A204.1 (cell line): ENCODE results near the gene ADIPOR2.
"Not testable (repeated sequence)": the region's sequence is repeated elsewhere in the genome, so short reads cannot be mapped to it uniquely, and the experiment has no call there.

ENCODE experiments used
- FAIRE-seq: peaks from 2 replicates; lab custom pipeline; 2012; peaks lifted over from hg19 to GRCh38; lab: Jason Lieb, UNC

The ADIPOR2 gene

GRCh38 chr12:1705774-1706631 is 15.1 kb downstream of the ADIPOR2 start:
- no peak for FAIRE-seq

GRCh38 chr12:1706632-1706980 is 15.7 kb downstream of the ADIPOR2 start:
- FAIRE-seq = no peak

GRCh38 chr12:1707051-1707450 is 16.2 kb downstream of the ADIPOR2 start:
- no peak for FAIRE-seq

- FAIRE-seq = not testable (repeated sequence)
Measured at GRCh38 chr12:1709968-1710367, 19.1 kb downstream of the ADIPOR2 start.

GRCh38 chr12:1710870-1711269 is 20.0 kb downstream of the ADIPOR2 start:
- not testable (repeated sequence) for FAIRE-seq

- not testable (repeated sequence) for FAIRE-seq
Measured at GRCh38 chr12:1711536-1712211, 20.8 kb downstream of the ADIPOR2 start.

- not testable (repeated sequence) for FAIRE-seq
Measured at GRCh38 chr12:1712305-1712704, 21.4 kb downstream of the ADIPOR2 start.

- not testable (repeated sequence) for FAIRE-seq
Measured at GRCh38 chr12:1712852-1713251, 22.0 kb downstream of the ADIPOR2 start.

GRCh38 chr12:1713783-1714348 is 23.0 kb downstream of the ADIPOR2 start:
- not testable (repeated sequence) for FAIRE-seq

GRCh38 chr12:1715459-1715858 is 24.6 kb downstream of the ADIPOR2 start:
- not testable (repeated sequence) for FAIRE-seq

GRCh38 chr12:1716215-1716862 is 25.5 kb downstream of the ADIPOR2 start:
- no peak for FAIRE-seq

- no peak for FAIRE-seq
Measured at GRCh38 chr12:1716911-1717310, 26.0 kb downstream of the ADIPOR2 start.

GRCh38 chr12:1719139-1719538 is 28.3 kb downstream of the ADIPOR2 start:
- FAIRE-seq = no peak

- no peak for FAIRE-seq
Measured at GRCh38 chr12:1720494-1720893, 29.6 kb downstream of the ADIPOR2 start.

- FAIRE-seq = no peak
Measured at GRCh38 chr12:1723721-1724120, 32.9 kb downstream of the ADIPOR2 start.

- FAIRE-seq = no peak
Measured at GRCh38 chr12:1724250-1724649, 33.4 kb downstream of the ADIPOR2 start.

- no peak for FAIRE-seq
Measured at GRCh38 chr12:1726753-1727152, 35.9 kb downstream of the ADIPOR2 start.

- FAIRE-seq = no peak
Measured at GRCh38 chr12:1728824-1729223, 38.0 kb downstream of the ADIPOR2 start.

- no peak for FAIRE-seq
Measured at GRCh38 chr12:1731019-1731687, 40.3 kb downstream of the ADIPOR2 start.

- FAIRE-seq = not testable (repeated sequence)
Measured at GRCh38 chr12:1731688-1732078, 40.8 kb downstream of the ADIPOR2 start.

- no peak for FAIRE-seq
Measured at GRCh38 chr12:1732914-1733313, 42.0 kb downstream of the ADIPOR2 start.

- FAIRE-seq = not testable (repeated sequence)
Measured at GRCh38 chr12:1733712-1734111, 42.8 kb downstream of the ADIPOR2 start.
